ENCODE results near the gene CCDC172. TPM values are rescaled to one million over a fixed set of nuclear protein-coding genes. Genes with fewer than 3 reads are reported as not detected.

The CCDC172 gene
- total and polyA plus RNA-seq, 9 donors = not detected

DNA sequence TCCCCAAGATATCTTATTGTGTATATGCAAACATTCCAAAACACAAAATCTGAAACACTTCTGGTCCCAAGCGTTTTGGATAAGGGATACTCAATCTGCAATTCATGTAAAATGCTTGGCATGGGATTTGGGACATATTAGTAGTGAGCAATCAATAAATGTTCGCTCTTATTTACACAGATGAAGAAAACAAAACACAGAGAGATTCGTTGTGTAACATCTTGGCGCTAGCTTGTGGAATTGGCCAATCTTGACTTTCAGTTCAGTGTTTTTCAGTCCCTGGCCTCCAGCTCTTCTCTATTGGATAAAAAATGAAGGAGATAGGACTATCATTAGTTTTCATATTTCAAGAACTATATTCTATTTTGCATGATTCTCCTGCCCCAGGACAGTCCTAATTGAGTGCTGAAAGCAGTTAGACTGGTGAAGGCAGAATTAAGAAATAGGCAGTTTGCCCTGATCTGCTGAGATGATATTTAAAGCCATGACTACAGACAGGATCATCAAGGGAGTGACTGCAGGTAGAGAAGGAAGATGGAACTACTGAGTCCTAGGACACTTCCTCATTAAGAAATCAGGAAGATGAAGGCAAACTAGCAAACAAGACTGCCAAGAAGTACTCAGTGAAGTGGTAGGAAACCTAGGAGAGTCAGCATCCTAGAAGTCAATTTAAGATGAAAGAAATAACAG is 105.2 kb downstream of the CCDC172 start:
- no peaks in the 10 kb centered on the region for H3K27me3 ChIP-seq
- intact Hi-C loops (cut with DNase I) = no loop called here
- WGBS, 3 donors = 65 to 76% (median 75%) methylated on average over 4 of the region's 4 CpGs
- no peaks in the 10 kb centered on the region for H3K36me3 ChIP-seq
- H3K9me3 ChIP-seq = no peaks in the 10 kb centered on the region
- no peak for DNase-seq
- H3K4me1 ChIP-seq (ENCODE audit: insufficient read depth) = no peaks in the 10 kb centered on the region
- H3K4me3 ChIP-seq = no peak overlapping the region
- TF ChIP-seq, protein P1, sequence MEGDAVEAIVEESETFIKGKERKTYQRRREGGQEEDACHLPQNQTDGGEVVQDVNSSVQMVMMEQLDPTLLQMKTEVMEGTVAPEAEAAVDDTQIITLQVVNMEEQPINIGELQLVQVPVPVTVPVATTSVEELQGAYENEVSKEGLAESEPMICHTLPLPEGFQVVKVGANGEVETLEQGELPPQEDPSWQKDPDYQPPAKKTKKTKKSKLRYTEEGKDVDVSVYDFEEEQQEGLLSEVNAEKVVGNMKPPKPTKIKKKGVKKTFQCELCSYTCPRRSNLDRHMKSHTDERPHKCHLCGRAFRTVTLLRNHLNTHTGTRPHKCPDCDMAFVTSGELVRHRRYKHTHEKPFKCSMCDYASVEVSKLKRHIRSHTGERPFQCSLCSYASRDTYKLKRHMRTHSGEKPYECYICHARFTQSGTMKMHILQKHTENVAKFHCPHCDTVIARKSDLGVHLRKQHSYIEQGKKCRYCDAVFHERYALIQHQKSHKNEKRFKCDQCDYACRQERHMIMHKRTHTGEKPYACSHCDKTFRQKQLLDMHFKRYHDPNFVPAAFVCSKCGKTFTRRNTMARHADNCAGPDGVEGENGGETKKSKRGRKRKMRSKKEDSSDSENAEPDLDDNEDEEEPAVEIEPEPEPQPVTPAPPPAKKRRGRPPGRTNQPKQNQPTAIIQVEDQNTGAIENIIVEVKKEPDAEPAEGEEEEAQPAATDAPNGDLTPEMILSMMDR (IDR thresholded peaks at IDR 0.05) = no peak
- no peak for TF ChIP-seq POLR2A (IDR thresholded peaks at IDR 0.05)
- no peak for TF ChIP-seq EP300 (IDR thresholded peaks at IDR 0.05)
- no peak overlapping the region for H3K27ac ChIP-seq

Small RNA genes lying within 50 kb of the gene (small RNA-seq; reads per million reads assigned to genes)
- not detected for gene SNRPGP6

Other genes starting within 250 kb of the CCDC172 start
- gene GFRA1, start 51.2 kb upstream of the CCDC172 start, total RNA-seq = 10 to 100 TPM in 4 of 7 donors, 1 to 10 TPM in 3; 5.0 to 28.4 (median 11.8) TPM
- gene GFRA1, start 51.2 kb upstream of the CCDC172 start, polyA plus RNA-seq = 10 to 100 TPM in 1 of 2 donors, 1 to 10 TPM in 1; 3.1 to 14.1 TPM
- not detected for gene PNLIPRP3, start 103.4 kb downstream of the CCDC172 start, total RNA-seq
- not detected for gene PNLIPRP3, start 103.4 kb downstream of the CCDC172 start, polyA plus RNA-seq
- 1 to 10 TPM in 3 of 7 donors, not detected in 4; 3.1 to 7.0 (median 4.4) TPM for gene PNLIP, start 221.5 kb downstream of the CCDC172 start, total RNA-seq
- 1 to 10 TPM in 1 of 2 donors, not detected in 1; 3.2 TPM for gene PNLIP, start 221.5 kb downstream of the CCDC172 start, polyA plus RNA-seq

All from ovary (tissue), 9 donors.